Activated T-helper 17 cell treated with anti-CD3 and anti-CD28 coated beads, Interleukin-2, amount 50 U/mL, for 72 hours (primary cell): ENCODE results near the gene CYB5RL. TPM values are rescaled to one million over a fixed set of nuclear protein-coding genes. Genes with fewer than 3 reads are reported as not detected.
"Not testable (repeated sequence)": the region's sequence is repeated elsewhere in the genome, so short reads cannot be mapped to it uniquely, and the experiment has no call there.

Experiments
- ATAC-seq: fragments of 150-1000 bp; cut with Tn5 transposase; replicated peaks from 2 replicates; pipeline ENCODE4 v1.10.0; 2021; ENCODE audit warnings: mild to moderate bottlenecking, moderate library complexity
- H3K27ac Mint-ChIP-seq: one replicate; pipeline ENCODE4 v1.8.0; 2022; ENCODE audit warnings: mixed read lengths
- H3K27me3 Mint-ChIP-seq: one replicate; pipeline ENCODE4 v1.8.0; 2022; ENCODE audit warnings: mixed read lengths
- H3K36me3 Mint-ChIP-seq: one replicate; pipeline ENCODE4 v1.8.0; 2022; ENCODE audit warnings: low read depth, mild to moderate bottlenecking, mixed read lengths
- H3K4me1 Mint-ChIP-seq: one replicate; pipeline ENCODE4 v1.8.0; 2022; ENCODE audit warnings: mixed read lengths
- H3K4me3 Mint-ChIP-seq: one replicate; pipeline ENCODE4 v1.8.0; 2022; ENCODE audit warnings: mild to moderate bottlenecking, mixed read lengths
- H3K9me3 Mint-ChIP-seq: one replicate; pipeline ENCODE4 v1.8.0; 2022; ENCODE audit warnings: mixed read lengths
- total RNA-seq, 2 donors: library from RNA; stranded (reverse); gene quantifications; one replicate each; pipeline ENCODE4 v1.2.3, GENCODE V29; 2022

CYB5RL gene
- total RNA-seq, 2 donors from 2014 or later: 11.9 to 12.7 TPM

- H3K27me3 Mint-ChIP-seq: no peaks in the 10 kb centered on the region
- H3K4me3 Mint-ChIP-seq: no peak overlapping the region
- peaks cover 4% of the 10 kb centered on the region for H3K4me1 Mint-ChIP-seq
- peaks cover 53% of the 10 kb centered on the region for H3K36me3 Mint-ChIP-seq
- no peak for ATAC-seq
- H3K27ac Mint-ChIP-seq: peak overlapping the region; percentile 37
- no peaks in the 10 kb centered on the region for H3K9me3 Mint-ChIP-seq
These were observed 20.4 kb upstream of the CYB5RL start for GRCh38 chr1:54220004-54220811.

- Mint-ChIP-seq H3K4me1 (peaks cover 4% of the 10 kb centered on the region), H3K9me3 (no peaks in the 10 kb centered on the region), H3K4me3 (no peak overlapping the region), H3K27ac (peak overlapping the region; percentile 37), H3K36me3 (peaks cover 57% of the 10 kb centered on the region), H3K27me3 (no peaks in the 10 kb centered on the region)
- ATAC-seq: no peak
These were observed 19.8 kb upstream of the CYB5RL start for GRCh38 chr1:54219688-54220003.

- no peak for ATAC-seq
- Mint-ChIP-seq H3K9me3 (no peaks in the 10 kb centered on the region), H3K36me3 (peaks cover 62% of the 10 kb centered on the region), H3K27ac (peak overlapping the region; percentile 37), H3K4me3 (no peak overlapping the region), H3K27me3 (no peaks in the 10 kb centered on the region), H3K4me1 (peaks cover 4% of the 10 kb centered on the region)
These were observed 19.3 kb upstream of the CYB5RL start for GRCh38 chr1:54218883-54219687.

GRCh38 chr1:54215523-54215922 is 15.7 kb upstream of the CYB5RL start:
- ATAC-seq: no peak
- peaks cover 98% of the 10 kb centered on the region for H3K36me3 Mint-ChIP-seq
- H3K4me1 Mint-ChIP-seq: peaks cover 10% of the 10 kb centered on the region
- no peaks in the 10 kb centered on the region for H3K27me3 Mint-ChIP-seq
- H3K9me3 Mint-ChIP-seq: no peaks in the 10 kb centered on the region
- no peak overlapping the region for H3K27ac Mint-ChIP-seq
- H3K4me3 Mint-ChIP-seq: no peak overlapping the region

GRCh38 chr1:54212872-54213271 is 13.0 kb upstream of the CYB5RL start:
- Mint-ChIP-seq H3K36me3 (peaks cover 100% of the 10 kb centered on the region), H3K27me3 (no peaks in the 10 kb centered on the region), H3K4me1 (peaks cover 10% of the 10 kb centered on the region), H3K4me3 (no peak overlapping the region), H3K9me3 (no peaks in the 10 kb centered on the region), H3K27ac (peak overlapping the region; percentile 43)
- no peak for ATAC-seq

- not testable (repeated sequence) for H3K4me3 Mint-ChIP-seq, H3K27ac Mint-ChIP-seq, ATAC-seq, H3K9me3 Mint-ChIP-seq, H3K27me3 Mint-ChIP-seq
- peaks cover 100% of the 10 kb centered on the region for H3K36me3 Mint-ChIP-seq
- H3K4me1 Mint-ChIP-seq: peaks cover 16% of the 10 kb centered on the region
These were observed 8.1 kb upstream of the CYB5RL start for GRCh38 chr1:54207896-54208295.

- H3K9me3 Mint-ChIP-seq: no peaks in the 10 kb centered on the region
- H3K36me3 Mint-ChIP-seq: peaks cover 100% of the 10 kb centered on the region
- peaks cover 21% of the 10 kb centered on the region for H3K4me1 Mint-ChIP-seq
- no peaks in the 10 kb centered on the region for H3K27me3 Mint-ChIP-seq
- H3K27ac Mint-ChIP-seq: no peak overlapping the region
- ATAC-seq: no peak
- H3K4me3 Mint-ChIP-seq: no peak overlapping the region
These were observed 7.5 kb upstream of the CYB5RL start for GRCh38 chr1:54207287-54207686.

GRCh38 chr1:54204199-54204598 is 4.4 kb upstream of the CYB5RL start:
- no peaks in the 10 kb centered on the region for H3K9me3 Mint-ChIP-seq
- no peak overlapping the region for H3K4me3 Mint-ChIP-seq
- H3K27ac Mint-ChIP-seq: no peak overlapping the region
- H3K27me3 Mint-ChIP-seq: no peaks in the 10 kb centered on the region
- peaks cover 87% of the 10 kb centered on the region for H3K36me3 Mint-ChIP-seq
- peaks cover 26% of the 10 kb centered on the region for H3K4me1 Mint-ChIP-seq
- no peak for ATAC-seq

- Mint-ChIP-seq H3K9me3 (no peaks in the 10 kb centered on the region), H3K27me3 (no peaks in the 10 kb centered on the region), H3K4me3 (peak overlapping the region; percentile 98), H3K27ac (peak overlapping the region; percentile 94), H3K4me1 (peaks cover 23% of the 10 kb centered on the region), H3K36me3 (peaks cover 50% of the 10 kb centered on the region)
- peak; percentile 11 for ATAC-seq
These were observed 728 bp upstream of the CYB5RL start for GRCh38 chr1:54200519-54200997.

- H3K36me3 Mint-ChIP-seq: peaks cover 44% of the 10 kb centered on the region
- ATAC-seq: peak; percentile 2
- H3K9me3 Mint-ChIP-seq: no peaks in the 10 kb centered on the region
- H3K4me1 Mint-ChIP-seq: peaks cover 23% of the 10 kb centered on the region
- H3K4me3 Mint-ChIP-seq: peak overlapping the region; percentile 98
- no peaks in the 10 kb centered on the region for H3K27me3 Mint-ChIP-seq
- H3K27ac Mint-ChIP-seq: peak overlapping the region; percentile 94
These were observed 572 bp downstream of the CYB5RL start for GRCh38 chr1:54199151-54199764.

- Mint-ChIP-seq H3K4me1 (peaks cover 5% of the 10 kb centered on the region), H3K27ac (no peak overlapping the region), H3K9me3 (no peaks in the 10 kb centered on the region), H3K27me3 (no peaks in the 10 kb centered on the region), H3K36me3 (peaks cover 33% of the 10 kb centered on the region), H3K4me3 (no peak overlapping the region)
- no peak for ATAC-seq
These were observed 6.4 kb downstream of the CYB5RL start for GRCh38 chr1:54193453-54193852.

- Mint-ChIP-seq H3K9me3 (no peaks in the 10 kb centered on the region), H3K4me1 (peaks cover under 1% of the 10 kb centered on the region), H3K27ac (no peak overlapping the region), H3K36me3 (peaks cover 33% of the 10 kb centered on the region), H3K4me3 (no peak overlapping the region), H3K27me3 (no peaks in the 10 kb centered on the region)
- no peak for ATAC-seq
These were observed 8.3 kb downstream of the CYB5RL start for GRCh38 chr1:54191525-54191924.

- no peak overlapping the region for H3K27ac Mint-ChIP-seq
- no peaks in the 10 kb centered on the region for H3K9me3 Mint-ChIP-seq
- H3K27me3 Mint-ChIP-seq: no peaks in the 10 kb centered on the region
- no peaks in the 10 kb centered on the region for H3K4me1 Mint-ChIP-seq
- H3K36me3 Mint-ChIP-seq: peaks cover 33% of the 10 kb centered on the region
- no peak for ATAC-seq
- no peak overlapping the region for H3K4me3 Mint-ChIP-seq
These were observed 9.3 kb downstream of the CYB5RL start for GRCh38 chr1:54190526-54190925.

GRCh38 chr1:54188291-54188690 is 11.5 kb downstream of the CYB5RL start:
- Mint-ChIP-seq H3K27me3 (no peaks in the 10 kb centered on the region), H3K4me1 (no peaks in the 10 kb centered on the region), H3K9me3 (no peaks in the 10 kb centered on the region), H3K36me3 (peaks cover 19% of the 10 kb centered on the region), H3K27ac (no peak overlapping the region), H3K4me3 (no peak overlapping the region)
- ATAC-seq: no peak
